Measurements from ENCODE around the gene OR52D1.

GRCh38 chr11:5499671-5500070 is 11.2 kb downstream of the OR52D1 start:
- TF ChIP-seq CTCF (IDR thresholded peaks at IDR 0.05) (no peak), POLR2A (IDR thresholded peaks at IDR 0.05) (no peak)
